GM19467 (cell line): ENCODE measurements around the gene NIPA2.

ENCODE experiments used
- ATAC-seq: cut with Tn5 transposase; IDR thresholded peaks from one replicate; pipeline ENCODE4 v1.9.1; 2021; ENCODE audit warnings: mild to moderate bottlenecking, moderate library complexity; ENCODE audit not compliant: unreplicated experiment

The NIPA2 gene

DNA sequence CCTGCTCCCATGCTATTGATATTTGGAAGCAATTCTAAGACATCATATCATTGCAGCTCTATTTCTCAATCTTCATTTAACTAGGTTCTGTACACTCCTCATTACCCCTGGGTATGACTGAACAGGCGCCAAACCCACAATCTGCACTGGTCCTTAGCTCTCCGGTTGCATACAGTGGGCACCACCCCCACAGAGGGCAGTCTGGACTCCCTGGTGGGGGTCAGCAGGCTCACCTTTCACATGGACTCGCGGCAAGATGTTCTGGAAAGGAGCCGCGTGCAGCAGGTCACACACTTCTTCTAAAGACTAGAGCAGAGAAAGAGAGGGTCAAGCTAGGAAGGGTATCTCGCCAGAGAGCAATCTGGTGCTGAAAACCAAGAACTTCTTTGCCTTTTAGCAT, 36.5 kb downstream of the NIPA2 start:
- no peak for ATAC-seq

GRCh38 chr15:22877117-22877516, 38.7 kb downstream of the NIPA2 start:
- ATAC-seq, result no peak

DNA sequence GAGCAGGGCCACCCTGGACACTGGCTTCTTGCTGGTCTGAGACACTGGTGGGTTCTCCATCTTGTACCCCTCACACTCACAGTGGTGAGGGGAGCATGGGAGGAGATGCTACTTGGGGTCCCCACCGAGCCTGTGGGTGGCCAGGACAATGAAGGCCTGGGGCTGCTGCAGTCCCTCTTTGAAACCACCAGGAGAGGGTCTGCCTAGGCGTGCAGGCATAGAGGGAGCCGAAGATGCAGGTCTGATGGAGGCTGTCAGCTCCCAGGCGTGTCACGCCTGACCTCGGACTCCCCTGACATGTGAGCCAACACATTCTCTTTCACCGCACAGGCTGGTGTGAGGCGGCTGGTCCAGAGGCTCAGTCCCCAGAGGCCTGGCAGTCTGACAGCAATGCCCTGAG, 39.1 kb downstream of the NIPA2 start:
- no peak for ATAC-seq

DNA sequence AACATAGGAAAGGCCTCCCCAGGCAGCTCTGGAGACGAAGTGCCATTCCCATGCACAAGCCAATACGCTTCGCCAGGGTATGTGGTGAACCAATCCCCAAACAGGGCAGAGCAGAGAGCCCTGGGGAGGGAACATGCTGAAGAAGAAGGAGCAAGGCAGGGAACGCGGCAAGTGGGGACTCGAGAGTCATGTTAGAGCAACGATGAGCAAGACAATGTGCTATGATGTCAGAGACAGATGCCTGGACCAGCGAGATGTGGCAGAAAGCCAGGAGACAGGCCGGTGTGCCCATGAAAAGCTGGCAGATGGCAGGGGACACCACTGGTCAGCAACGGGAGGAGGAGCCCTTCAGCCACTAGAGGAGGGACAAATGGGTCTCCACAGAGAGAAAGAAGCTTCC, 39.6 kb downstream of the NIPA2 start:
- ATAC-seq, result no peak

DNA sequence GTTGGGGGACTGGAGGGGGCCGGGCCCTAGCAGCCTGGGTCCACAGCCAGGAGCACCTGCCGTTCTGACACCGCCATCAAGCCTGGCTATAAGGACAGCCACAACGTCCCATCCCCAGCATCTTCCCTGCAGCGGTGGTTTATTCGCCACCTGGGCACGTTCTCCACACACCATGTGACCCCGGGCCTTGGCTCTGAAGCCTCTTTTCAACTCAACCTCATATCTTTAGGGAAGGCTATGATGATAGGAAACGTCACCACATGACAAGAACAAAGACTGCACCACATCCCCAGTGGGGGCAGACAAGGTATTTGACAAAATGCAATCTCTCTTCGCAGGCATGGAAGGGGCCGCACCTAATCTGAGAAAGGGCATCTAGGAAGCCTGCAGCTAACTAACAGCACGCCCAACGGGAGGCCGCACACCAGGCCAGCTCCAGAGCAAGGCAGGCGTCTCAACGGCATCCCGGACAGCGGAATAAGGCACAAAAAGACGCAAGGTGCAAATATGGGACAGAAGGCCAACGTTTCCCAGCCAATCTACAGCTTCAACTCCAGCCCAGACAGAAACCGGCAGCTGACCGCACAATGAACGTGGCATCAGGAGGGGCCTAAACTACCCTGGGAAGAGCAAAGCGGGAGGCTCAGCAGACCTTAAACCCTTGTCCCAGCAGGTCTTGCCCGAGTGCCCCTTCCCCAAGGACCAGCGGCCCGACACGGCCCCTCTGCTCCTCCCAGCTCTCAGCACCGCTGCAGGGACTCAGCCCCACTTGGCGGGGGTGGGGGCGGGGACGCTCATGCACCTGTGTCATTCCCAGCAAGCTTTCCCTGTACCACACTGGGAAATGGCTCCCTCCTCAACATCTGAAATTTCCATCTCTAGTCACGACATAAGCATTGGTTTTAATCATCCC, 41.9 kb downstream of the NIPA2 start:
- no peak for ATAC-seq

- no peak for ATAC-seq
Measured at GRCh38 chr15:22880981-22881738, 42.7 kb downstream of the NIPA2 start.

DNA sequence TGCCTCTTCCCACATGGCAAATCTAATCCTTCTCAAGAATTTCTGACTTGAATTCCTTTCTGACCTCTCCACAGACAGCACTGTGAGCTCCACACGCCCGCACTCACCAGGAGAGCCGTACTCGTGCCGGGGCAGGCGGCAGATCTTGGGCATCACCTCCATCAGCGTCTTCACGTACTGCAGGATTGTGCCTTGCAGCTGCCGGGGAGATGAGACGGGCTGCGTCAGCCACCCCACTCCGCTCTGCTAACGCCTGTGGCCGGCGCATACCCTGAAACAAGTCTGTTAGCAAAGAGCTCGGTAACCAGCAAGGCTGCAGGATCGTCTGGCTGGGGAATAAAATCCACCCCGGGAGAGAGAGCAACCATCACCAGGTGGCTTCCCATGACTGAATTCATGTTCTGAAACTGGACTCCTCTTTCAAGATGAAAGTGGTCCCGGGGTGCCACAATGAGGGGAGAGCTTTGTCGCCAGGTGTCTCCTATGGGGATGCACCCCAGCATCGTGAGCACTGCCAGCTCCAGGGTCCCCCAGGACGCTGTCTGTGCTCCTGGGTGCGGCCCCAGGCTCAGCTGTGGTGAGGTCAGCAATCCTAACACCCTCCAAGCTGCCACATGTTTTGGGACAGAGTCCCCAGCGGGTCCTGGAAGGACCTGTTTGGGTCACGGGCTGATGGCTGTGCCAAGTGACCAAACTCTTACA, 43.4 kb downstream of the NIPA2 start:
- no peak for ATAC-seq

GRCh38 chr15:22883196-22883595, 44.7 kb downstream of the NIPA2 start:
- no peak for ATAC-seq

GRCh38 chr15:22884344-22884743, 45.9 kb downstream of the NIPA2 start:
- no peak for ATAC-seq

- ATAC-seq, result no peak
Measured at GRCh38 chr15:22885120-22885519, 46.7 kb downstream of the NIPA2 start.

- ATAC-seq, result no peak
Measured at GRCh38 chr15:22887157-22887951, 48.9 kb downstream of the NIPA2 start.

GRCh38 chr15:22888120-22888859, 49.8 kb downstream of the NIPA2 start:
- ATAC-seq, result no peak

DNA sequence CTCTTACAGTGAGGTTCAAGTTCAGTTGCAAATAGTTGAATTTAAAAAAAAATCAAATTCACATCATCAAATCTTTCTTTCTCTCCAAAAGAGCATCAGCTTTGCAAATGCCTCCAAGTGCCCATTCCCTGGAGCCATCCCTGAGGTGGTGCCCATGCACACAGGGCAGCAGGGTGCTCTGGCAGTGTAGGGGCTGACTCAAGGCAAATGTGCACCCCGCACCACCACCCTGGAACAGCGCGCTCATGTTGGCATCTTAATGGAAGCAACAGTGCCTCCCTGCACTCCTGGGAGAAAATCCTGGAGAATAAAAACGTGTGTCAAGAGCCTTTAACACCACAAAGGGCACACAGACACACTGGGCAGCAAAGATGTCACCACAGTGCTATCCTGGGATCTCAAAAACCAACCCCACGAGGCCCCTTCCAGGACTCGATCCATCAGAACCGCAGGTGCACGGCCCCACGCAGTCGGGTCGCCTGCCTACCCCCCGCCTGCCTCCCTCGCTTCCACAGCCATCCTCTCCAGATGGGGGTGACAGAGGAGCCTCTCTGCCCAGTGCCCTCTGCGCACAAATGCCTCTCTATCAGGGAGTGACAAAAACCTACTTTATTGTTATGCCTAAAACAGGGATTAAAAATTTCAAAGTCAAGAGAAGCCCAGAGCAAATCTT, 50.8 kb downstream of the NIPA2 start:
- ATAC-seq, result no peak

DNA sequence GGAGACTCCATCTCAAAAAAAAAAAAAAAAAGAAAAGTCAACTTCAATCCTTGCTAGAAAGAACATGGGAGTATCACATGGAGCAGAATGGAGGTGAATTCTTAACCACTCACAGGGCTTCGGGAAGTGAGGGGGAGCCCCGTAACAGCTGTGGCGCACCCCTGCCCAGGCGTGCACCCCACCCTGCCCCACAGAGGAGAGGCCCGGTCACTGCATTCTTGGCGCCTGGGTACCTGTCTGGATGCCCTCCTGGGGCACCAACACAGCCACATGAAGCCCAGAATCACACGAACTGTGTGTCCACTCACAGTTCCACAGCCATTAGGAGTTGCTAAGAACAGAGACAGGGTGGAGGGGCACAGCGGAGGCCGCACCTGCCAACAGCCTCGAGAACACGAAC, 51.8 kb downstream of the NIPA2 start:
- ATAC-seq, result no peak

DNA sequence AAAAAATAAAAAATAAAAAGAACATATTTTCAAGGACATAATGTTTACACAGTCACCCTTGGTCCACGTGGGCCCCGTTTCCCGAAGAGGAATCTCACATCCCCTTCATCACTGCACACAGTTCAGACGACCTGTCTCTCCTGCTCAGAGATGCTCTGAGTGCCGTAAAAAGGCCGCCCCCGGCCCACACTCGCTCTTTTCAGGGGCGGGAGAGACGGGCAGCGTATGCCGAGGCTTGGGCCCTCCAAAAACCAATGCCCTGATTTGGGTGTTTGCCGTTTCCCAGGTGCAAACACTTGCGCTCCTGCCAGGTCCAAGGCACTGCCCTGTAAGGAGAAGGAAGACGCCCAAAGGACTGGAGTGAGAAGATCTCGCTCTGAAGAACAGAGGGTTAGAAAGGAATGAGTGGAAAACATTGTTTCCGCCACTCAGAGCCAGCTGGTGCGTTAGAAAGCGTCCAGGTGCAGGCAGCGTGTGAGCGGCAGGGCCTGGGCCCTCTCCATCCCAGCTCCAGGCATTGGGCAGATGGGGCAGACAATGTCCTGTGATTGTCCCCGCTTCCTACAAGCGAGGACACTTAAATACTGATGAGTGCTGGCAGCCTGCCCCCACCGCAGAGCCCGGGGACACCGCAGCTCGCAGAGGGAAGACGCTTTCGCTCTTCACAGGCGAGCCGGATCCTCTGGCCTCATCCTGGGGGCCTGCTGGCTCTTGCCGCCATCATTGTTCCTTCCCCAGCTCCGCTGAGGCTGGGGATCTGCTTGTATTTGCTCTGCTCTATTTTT, 53.2 kb downstream of the NIPA2 start:
- no peak for ATAC-seq

DNA sequence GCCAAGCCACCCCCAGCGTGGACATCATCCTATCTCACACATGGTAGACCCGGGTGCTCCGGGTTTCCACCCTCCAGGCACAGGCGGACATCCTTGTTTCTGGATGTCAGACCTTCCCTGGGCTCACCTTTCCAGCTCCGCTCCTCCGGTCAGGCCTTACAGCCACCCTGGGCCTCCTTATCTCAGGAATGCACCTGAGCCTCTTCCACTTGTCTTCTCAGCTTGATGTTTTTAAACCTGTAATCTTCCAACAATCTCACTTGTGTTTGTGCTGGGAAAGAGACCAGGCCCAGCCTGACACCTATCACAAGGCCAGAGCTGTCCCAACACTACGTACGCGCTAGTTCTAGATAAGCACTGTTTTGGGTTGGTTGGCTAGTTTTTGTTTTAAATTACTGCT, 53.9 kb downstream of the NIPA2 start:
- ATAC-seq, result no peak

- ATAC-seq, result no peak
Measured at GRCh38 chr15:22893081-22893480, 54.6 kb downstream of the NIPA2 start.

DNA sequence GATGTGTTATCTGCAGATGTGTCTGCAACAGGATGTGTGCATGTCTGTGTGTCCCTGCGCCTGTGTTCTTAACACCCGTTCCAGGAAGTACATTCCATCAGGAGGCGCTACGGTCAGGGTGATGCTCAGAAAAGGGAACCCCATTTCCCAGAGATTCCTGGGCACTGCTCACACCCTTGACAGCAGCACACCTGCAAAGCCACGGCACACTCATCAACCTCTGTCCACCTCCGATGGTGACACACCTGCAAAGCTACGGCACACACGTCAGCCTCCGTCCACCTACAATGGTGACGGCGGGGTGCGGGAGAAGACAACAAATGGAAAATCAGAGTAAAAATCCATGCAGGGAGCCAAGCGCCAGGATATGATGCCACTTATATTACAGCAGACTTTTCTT, 55.4 kb downstream of the NIPA2 start:
- no peak for ATAC-seq
